Embryonic facial prominence (tissue), 1 donor: ENCODE data around the gene VPS18.
A peak's percentile ranks its signal among the peaks of the same experiment; 100 is the strongest.
"Not testable (repeated sequence)": the region's sequence is repeated elsewhere in the genome, so short reads cannot be mapped to it uniquely, and the experiment has no call there.

Source experiments
- DNase-seq: peaks from one replicate; pipeline ENCODE4 v3.0.0-alpha.2; 2016; ENCODE audit errors: extremely low spot score

VPS18 gene

DNA sequence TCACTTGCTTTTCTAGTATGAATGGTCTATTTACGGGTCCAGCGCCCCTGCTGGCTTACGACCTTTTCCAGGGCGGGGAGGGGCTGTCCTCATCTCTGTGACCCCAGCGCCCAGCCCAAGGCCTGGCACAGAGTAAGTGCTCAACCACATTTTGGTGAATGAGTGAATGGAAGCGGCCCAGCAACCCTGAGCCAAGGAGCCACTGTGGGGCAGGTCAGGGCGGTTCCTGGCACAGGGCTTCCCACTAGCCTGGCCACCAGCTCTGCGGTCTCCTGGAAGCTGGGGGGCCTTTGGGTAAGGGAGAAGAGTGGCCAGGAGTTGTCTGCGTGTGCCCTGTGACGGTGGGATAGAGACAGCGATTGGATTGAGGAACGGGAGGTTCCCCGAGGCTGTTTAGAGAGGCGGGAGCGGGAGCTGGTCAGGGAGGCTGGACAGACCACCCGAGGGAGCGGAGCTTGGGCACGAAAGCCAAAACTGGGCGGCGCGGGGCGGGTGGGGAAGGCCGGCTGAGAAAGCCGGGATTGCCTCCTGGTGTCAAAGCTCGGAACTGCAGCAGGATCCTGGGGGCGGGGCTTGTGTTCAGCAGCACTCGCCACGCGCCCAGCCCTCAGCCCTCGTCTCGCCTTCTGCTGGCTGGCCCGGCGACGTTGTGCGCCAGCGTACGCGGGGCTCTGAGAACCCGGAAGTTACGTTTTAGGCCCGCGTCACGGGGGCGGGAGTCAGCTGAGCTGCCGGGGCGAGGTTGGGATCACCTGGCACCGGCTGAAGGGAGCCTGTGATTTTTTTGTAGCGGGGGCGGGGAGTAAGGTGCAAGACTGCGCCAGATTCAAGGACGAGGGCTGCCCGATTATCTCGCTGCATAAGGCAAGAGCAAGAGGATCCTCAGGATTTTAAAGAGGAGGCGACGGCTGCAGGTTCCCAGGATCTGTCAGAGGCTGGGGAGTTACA lies at the start of gene VPS18:
Gene VPS18 (plus strand): TSS at position 718 of the 948 bp plus-strand sequence. CDS start 319 bp downstream, outside the sequence.
- DNase-seq: peak; percentile 95

DNA sequence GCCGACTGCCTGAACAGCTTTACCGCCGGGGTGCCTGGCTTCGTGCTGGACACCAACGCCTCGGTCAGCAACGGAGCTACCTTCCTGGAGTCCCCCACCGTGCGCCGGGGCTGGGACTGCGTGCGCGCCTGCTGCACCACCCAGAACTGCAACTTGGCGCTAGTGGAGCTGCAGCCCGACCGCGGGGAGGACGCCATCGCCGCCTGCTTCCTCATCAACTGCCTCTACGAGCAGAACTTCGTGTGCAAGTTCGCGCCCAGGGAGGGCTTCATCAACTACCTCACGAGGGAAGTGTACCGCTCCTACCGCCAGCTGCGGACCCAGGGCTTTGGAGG lies 49.6 kb upstream of the VPS18 start:
- DNase-seq: no peak

DNA sequence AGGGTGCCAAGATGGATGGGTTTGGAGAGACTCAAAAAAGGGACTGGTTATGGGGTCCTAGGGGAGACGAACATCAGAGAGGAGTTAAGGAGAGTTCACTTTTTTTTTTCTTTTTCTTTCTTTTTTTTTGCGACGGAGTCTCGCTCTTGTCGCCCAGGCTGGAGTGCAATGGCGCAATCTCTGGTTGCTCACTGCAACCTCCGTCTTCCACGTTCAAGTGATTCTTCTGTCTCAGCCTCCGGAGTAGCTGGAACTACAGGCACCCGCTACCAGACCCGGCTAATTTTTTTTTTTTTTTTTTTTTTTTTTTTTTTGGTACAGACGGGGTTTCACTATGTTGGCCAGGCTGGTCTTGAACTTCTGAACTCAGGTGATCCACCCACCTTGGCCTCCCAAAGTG lies 49.2 kb upstream of the VPS18 start:
- DNase-seq: no peak

DNA sequence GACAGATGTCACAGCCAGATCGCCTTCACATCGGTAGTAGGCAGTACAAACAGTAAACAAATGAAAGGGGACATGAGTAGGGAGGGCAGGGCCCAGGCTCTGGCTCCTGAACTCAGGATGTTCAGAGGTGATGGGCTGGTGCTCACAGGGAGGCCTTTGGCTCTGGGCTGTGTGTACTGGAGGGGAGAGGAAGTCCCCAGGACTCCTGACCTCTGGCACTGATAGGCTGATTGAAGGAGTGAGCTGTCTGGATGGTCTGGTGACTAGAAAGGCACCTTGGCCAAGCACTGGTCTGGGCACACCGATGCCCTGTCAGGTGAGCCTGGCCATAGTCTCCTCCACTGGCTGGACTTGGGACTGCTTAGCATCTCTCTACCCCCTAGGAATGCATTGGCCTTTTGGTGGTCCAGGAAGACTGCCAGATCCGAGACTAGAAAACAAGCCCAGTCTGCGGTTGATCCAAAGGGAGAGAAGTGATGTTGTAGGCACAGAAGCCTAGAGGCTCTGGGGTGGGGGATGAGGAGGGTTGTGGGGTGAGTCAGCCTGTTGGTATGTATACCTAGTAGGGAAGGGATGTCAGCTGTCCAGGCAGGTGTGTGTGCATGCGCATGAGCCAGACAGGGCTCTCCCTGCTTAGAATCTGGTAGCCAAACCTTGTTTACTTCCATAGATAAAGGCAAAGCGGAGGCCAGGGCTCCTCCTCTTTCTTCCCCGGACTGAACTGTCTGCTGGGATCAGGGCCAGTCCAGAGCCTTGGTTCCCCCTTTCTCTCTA lies 48.6 kb upstream of the VPS18 start:
- DNase-seq: no peak

- DNase-seq: no peak
Measured at GRCh38 chr15:40846841-40847222, 47.4 kb upstream of the VPS18 start.

- no peak for DNase-seq
Measured at GRCh38 chr15:40847223-40847961, 46.9 kb upstream of the VPS18 start.

DNA sequence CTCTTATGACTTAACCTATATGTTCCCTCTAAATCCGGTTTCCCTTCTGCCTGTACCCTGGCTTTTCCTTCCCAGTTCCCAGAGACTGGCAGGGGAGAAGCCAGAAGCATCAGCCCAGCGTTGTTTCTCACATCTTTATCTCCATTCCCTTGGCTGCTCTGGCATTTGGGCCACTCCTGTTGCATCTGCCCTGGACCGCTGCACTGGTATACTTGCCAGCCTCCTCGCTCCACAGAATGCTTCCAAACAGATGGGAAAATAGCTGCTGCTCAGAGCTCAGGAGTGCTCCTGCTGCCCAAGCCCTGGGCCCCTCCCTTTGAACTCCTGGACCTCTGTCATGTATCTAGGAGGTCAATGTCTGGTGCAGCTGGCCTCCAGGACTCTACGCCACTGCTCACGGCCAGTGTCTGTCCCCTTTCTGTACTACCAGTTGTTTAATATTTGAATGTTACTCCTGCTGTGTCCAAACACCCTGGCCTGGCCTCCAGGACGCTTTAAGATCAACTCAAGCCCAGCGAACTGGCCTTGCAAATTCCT lies 43.6 kb upstream of the VPS18 start:
- no peak for DNase-seq

DNA sequence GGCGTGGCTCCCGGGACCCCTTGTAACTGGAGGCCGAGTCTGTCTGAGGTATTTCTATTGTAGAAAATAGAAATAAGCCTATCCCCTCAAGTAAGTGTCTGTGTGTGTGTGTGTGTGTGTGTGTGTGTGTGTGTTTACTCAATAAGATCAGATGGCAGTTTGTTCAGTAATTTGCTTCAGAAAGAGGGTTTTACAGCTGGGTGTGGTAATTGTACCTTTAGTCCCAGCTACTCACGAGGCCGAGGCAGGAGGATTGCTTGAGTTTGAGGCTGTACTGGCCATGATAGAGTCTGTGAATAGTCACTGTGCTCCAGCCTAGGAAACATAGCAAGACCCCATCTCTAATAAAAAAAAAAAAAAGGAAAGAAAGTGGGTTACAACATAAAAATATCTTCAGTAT lies 41.7 kb upstream of the VPS18 start:
- DNase-seq: no peak

GRCh38 chr15:40853241-40853890 lies 40.9 kb upstream of the VPS18 start:
- DNase-seq: no peak

- no peak for DNase-seq
Measured at GRCh38 chr15:40854161-40854560, 40.1 kb upstream of the VPS18 start.

DNA sequence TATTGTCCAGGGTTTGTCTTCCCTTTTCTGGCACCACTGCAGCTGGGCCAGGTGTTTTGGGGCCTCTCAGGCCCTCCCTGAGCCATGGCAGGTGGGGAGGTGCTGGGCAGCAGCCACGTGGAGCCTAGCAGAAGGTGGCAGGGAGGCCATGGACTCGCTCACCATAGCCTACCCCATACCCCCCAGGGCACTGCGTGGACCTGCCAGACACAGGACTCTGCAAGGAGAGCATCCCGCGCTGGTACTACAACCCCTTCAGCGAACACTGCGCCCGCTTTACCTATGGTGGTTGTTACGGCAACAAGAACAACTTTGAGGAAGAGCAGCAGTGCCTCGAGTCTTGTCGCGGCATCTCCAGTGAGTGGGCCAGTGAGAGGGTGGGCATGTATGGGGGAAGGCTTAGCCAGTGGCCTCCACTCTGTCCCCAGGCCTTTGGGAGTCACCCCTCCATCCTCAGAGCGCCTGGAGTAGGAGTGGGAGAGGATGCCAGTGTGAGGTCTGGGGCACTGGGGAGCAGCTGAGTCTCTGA lies 38.5 kb upstream of the VPS18 start:
- DNase-seq: no peak

DNA sequence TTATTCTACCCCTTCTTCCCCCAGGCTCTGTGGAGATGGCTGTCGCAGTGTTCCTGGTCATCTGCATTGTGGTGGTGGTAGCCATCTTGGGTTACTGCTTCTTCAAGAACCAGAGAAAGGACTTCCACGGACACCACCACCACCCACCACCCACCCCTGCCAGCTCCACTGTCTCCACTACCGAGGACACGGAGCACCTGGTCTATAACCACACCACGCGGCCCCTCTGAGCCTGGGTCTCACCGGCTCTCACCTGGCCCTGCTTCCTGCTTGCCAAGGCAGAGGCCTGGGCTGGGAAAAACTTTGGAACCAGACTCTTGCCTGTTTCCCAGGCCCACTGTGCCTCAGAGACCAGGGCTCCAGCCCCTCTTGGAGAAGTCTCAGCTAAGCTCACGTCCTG lies 37.5 kb upstream of the VPS18 start:
- no peak for DNase-seq

DNA sequence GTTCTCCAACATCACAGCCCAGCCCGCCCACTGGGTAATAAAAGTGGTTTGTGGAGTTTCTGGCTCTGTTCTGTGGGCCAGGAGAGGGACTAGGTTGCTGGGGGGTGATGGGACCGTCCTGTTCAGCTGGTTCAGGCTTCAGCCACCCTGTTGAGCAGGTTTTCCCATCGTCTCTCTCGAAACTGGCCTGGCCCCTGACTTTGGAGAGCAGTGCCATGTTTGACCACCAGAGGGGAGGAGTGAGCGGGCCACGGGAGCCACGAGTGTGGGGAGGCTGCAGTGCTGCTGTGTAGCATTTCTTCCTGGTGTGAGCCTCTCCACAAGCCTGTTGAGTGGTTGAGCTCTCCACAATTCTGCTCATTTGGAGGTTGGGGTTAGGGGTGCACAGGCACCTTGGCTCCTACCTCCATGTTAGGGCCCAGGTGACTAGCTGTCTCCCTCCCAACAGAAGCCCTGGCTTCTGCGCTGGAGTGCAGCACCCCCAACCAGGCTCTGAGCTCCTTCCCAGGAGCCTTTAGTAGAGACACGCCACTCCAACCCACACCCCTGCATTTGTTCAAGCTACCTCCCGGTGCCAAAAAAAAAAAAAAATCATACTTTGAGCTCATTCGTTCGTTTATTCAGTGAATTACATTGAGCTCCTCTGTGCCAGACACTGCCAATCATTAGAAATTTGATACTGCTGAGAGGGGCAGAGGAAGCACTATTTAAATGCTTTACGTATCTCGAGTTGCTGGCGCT lies 36.5 kb upstream of the VPS18 start:
- DNase-seq: peak; percentile 58

DNA sequence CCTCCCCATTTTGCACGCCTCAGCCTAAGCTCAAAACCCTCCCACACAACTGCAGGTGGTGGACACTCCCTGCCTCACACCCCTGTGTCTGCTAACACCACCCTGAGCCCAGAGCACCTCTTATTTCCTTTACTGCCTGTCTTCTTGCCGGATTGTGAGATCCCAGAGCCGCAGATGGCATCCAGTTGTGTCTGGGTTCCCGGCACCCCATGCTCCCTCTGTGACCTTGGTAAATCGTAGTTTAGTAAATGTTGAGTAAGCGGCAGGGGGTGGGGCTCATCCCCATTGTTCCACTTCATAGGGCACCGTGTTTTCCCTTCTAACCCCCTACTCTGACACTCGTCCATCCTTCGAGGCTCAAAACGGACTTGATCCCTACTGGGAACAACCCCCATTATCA lies 35.5 kb upstream of the VPS18 start:
- no peak for DNase-seq

DNA sequence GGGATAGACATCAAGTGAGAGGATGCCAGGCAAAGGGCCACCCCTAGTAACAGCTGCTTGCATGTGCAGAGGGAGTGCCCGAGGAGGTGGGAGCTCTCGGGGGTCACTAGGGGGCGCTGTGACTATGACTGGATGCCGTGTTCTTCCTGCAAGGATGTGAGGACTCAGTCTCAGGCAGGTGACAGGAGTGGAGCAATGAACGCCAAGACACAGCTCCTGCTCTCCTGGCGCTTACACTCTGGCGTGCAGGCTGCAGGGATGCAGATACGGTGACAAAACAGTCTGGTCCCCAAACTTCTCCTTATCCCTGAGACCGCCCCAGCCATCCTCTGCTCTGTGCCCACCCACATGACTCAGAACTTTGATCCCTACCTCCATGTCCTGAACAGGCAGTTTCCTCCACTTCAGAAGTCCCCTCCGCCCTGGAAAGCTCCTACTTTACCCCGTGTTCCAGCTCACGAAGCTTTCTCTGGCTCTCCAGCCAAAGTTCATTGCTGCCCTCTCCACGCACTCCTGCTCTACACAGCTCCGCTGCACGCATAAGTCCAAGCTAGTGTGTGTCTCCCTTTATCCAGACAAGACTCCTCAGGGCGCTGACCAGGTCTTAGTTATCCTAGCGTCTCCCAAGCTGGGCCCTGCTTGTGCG lies 34.9 kb upstream of the VPS18 start:
- DNase-seq: no peak

DNA sequence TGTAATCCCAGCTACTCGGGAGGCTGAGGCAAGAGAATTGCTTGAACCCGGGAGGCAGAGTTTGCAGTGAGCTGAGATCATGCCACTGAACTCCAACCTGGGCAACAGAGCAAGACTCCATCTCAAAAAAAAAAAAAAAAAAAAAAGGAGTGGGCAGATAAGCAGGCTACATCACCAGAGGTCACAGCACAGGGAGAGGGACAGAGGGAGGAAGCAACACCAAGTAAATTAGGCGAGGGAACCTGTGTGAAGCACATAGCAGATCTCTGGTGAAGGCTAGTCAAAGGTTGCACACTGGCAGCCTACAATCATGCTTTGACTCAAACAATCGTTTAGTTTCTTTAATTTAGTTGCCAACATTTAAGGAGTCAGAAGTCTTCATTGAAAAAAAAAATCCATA lies 33.1 kb upstream of the VPS18 start:
- not testable (repeated sequence) for DNase-seq

DNA sequence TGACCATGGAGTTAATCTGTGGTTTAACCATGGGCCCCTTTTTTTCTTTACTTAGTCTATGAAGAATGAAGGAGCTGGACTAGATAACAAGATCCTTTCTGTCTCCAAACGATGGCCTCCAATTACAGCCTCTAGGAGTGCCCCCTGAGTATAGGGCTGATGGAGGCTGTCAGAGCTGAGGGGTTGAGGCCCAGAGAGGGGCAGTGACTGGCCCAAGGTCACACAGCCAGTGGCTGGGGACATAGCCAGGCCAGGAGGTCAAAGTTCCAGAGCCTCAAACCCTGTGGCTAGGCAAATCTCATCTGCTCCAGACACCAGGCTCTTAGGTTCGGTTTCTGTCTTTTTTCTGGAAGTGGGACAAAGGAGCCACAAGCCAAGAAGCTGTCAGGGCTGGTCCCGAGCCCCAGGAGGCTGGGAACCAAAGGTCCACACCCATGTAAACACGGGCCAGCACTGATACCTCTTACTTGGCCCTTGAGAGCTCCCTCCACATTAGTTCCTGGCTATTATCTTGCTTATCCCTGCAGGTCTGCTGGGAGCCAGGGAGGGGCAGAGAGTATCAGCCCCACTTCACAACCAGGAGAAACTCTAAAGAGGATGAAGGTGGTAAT lies 30.5 kb upstream of the VPS18 start:
- DNase-seq: no peak

- no peak for DNase-seq
Measured at GRCh38 chr15:40867199-40867598, 27.1 kb upstream of the VPS18 start.

GRCh38 chr15:40869686-40870085 lies 24.6 kb upstream of the VPS18 start:
- DNase-seq: no peak

DNA sequence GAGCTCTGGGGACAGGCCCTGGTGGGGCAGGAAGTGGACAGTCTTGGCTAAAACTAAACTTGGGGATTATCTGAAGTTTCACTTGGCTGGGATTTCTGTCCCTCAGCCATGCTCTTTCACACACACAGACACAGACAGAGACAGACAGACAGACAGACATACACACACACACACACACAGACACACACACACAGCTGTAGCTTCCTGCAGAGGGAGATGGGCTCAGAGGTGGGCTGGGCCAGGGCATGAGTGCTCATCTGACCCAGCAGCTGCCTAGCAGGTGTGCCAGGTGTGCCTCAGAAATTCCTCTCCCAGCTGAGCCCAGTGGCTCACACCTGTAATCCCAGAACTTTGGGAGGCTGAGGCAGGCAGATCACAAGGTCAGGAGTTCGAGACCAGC lies 23.5 kb upstream of the VPS18 start:
- DNase-seq: no peak
